Nephron (organoid): ENCODE data around the gene PDZD2.

Experiments
- H3K27ac Mint-ChIP-seq, 3 experiments: 2 replicates each; pipeline ENCODE4 v1.8.0; 2020; ENCODE audit warnings: mixed read lengths in 3 of 3, mild to moderate bottlenecking in 2 of 3, moderate library complexity in 1 of 3
- H3K27me3 Mint-ChIP-seq: 2 replicates; pipeline ENCODE4 v1.8.0; 2021; ENCODE audit warnings: low read depth, mild to moderate bottlenecking, moderate library complexity, mixed read lengths
- H3K36me3 Mint-ChIP-seq: 2 replicates; pipeline ENCODE4 v1.8.0; 2020; ENCODE audit warnings: low read depth, mixed read lengths
- H3K4me1 Mint-ChIP-seq: 2 replicates; pipeline ENCODE4 v1.8.0; 2020; ENCODE audit warnings: mixed read lengths
- H3K4me3 Mint-ChIP-seq, 3 experiments: 2 replicates each; pipeline ENCODE4 v1.8.0; 2020; ENCODE audit warnings: mild to moderate bottlenecking in 3 of 3, mixed read lengths in 3 of 3, moderate library complexity in 2 of 3
- H3K9me3 Mint-ChIP-seq: 2 replicates; pipeline ENCODE4 v1.8.0; 2020; ENCODE audit warnings: mixed read lengths
- TF ChIP-seq, protein P1 (sequence below), 3 experiments: fragments of 200-600 bp; sonication (generic); IDR thresholded peaks; one replicate each; pipeline ENCODE4 v1.5.0; 2021; ENCODE audit warnings: antibody characterized with exemption in 3 of 3; ENCODE audit not compliant: unreplicated experiment in 3 of 3

Gene PDZD2

DNA sequence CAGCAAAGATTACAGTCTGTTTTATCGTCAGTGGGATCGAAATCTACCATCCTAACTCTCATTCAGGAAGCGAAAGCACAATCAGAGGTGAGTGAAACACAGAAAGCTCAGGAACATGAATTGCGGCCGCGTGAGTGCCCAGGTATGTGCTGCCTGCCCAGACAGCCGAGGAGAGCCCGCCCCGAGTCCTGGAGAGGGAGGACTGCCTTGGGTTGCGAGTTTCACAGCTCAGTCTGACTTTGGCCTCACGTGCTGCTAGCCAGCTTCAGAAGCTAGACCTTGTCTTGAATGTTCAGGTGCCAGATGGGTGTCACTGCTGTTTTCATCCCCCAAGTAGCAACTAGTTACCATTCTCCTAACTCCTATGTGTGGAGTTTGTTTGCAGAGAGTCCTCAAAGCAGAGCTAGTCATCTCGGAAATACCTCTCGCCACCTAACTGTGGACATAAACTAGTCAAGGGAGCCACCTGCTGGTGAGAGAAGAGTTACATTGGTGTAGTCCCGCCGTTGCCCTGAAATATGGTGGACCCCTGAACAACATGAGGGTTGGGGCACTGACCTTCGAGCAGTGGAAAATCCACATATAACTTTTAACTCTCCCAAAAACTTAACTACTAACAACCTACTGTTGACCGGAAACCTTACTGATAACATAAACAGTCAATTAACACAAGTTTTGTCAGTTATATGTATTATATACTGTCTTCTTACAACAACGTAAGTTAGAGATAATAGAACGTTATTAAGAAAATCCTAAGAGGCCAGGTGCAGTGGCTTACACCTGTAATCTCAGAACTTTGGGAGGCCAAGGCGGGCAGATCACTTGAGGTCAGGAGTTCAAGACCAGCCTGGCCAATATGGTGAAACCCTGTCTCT, 454.2 kb downstream of the PDZD2 start:
- peaks cover 10% of the 10 kb centered on the region for H3K4me1 Mint-ChIP-seq
- H3K9me3 Mint-ChIP-seq = no peaks in the 10 kb centered on the region
- no peak overlapping the region for H3K27ac Mint-ChIP-seq
- H3K27me3 Mint-ChIP-seq = no peaks in the 10 kb centered on the region
- H3K36me3 Mint-ChIP-seq = peaks cover 32% of the 10 kb centered on the region
- no peak overlapping the region for H3K4me3 Mint-ChIP-seq
- TF ChIP-seq, protein P1, sequence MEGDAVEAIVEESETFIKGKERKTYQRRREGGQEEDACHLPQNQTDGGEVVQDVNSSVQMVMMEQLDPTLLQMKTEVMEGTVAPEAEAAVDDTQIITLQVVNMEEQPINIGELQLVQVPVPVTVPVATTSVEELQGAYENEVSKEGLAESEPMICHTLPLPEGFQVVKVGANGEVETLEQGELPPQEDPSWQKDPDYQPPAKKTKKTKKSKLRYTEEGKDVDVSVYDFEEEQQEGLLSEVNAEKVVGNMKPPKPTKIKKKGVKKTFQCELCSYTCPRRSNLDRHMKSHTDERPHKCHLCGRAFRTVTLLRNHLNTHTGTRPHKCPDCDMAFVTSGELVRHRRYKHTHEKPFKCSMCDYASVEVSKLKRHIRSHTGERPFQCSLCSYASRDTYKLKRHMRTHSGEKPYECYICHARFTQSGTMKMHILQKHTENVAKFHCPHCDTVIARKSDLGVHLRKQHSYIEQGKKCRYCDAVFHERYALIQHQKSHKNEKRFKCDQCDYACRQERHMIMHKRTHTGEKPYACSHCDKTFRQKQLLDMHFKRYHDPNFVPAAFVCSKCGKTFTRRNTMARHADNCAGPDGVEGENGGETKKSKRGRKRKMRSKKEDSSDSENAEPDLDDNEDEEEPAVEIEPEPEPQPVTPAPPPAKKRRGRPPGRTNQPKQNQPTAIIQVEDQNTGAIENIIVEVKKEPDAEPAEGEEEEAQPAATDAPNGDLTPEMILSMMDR (IDR thresholded peaks at IDR 0.05; ENCODE audit: unreplicated experiment in 3 of 3) = peak; percentile 68 to 70 (median 69)

DNA sequence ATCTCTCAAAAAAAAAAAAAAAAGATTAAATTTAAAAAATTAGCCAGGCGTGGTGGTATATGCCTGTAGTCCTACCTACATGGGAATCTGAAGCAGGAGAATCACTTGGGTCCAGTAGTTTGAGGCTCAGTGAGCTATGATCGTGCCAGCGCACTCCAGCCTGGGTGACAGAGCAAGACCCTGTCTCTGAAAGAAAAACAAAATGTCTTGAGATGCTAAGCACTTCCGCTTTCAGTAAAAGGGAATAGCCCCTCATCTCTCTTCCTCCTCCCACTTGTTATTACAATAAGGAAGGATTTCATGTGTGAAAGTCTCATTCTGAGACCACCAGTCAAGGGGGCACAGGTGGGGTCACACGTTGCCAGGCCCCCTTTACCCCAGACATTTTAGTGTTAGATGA, 455.8 kb downstream of the PDZD2 start:
- H3K4me3 Mint-ChIP-seq = no peak overlapping the region
- TF ChIP-seq, protein P1 (IDR thresholded peaks at IDR 0.05; ENCODE audit: unreplicated experiment in 3 of 3) = no peak
- no peaks in the 10 kb centered on the region for H3K9me3 Mint-ChIP-seq
- H3K36me3 Mint-ChIP-seq = peaks cover 31% of the 10 kb centered on the region
- H3K27ac Mint-ChIP-seq = no peak overlapping the region
- no peaks in the 10 kb centered on the region for H3K27me3 Mint-ChIP-seq
- H3K4me1 Mint-ChIP-seq = peaks cover 21% of the 10 kb centered on the region

DNA sequence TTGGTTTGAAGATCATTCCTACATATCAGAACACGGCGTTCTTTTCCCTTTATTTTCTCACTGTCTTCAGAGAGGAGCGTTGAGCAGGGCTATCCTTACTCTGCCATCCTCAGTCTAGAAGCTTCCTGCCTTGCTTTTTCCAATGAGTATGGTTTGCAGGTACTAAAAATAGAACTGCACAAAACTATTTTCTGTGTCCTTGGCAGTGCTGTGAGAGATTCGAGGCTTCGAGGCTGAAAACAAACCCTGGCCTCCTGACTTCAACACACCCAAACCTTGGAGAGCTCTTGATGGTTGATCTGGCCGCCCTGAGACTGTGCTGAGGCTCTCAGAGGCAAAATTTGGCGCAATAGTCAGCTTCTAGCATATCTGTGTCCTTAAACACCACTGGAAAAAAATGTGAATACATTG, 456.3 kb downstream of the PDZD2 start:
- TF ChIP-seq, protein P1 (IDR thresholded peaks at IDR 0.05; ENCODE audit: unreplicated experiment in 3 of 3) = no peak
- Mint-ChIP-seq H3K9me3 (no peaks in the 10 kb centered on the region), H3K4me1 (peaks cover 27% of the 10 kb centered on the region)

DNA sequence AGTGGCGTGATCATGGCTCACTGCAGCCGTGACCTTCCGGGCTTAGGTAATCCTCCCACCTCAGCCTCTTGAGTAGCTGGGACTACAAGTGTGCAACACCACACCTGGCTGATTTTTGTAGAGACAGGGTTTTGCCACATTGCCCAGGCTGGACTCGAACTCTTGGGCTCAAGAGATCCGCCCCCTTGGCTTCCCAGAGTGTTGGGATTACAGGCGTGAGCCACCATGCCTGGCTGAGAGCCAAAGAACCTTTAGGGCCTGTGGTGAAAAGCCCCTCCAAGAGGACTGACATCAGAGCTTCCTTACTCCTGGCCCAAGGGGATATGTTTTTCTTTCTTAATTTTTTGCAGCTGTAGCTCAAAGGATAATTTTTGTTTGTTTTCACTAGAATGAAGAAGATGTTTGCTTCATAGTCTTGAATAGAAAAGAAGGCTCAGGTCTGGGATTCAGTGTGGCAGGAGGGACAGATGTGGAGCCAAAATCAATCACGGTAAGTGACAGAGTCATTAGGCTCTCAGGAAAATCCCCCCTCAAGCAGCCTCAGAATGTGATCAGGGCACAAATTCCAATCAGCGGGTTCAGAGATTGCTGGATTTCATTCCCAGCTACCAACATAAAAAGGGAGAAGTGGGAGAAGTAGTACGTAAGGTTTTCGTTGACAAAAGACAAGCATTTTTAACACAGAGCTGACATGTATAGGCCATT, 458.1 kb downstream of the PDZD2 start:
- H3K4me3 Mint-ChIP-seq = no peak overlapping the region
- H3K36me3 Mint-ChIP-seq = peaks cover 38% of the 10 kb centered on the region
- no peaks in the 10 kb centered on the region for H3K9me3 Mint-ChIP-seq

More for the DNA sequence above, 456.3 kb downstream of the PDZD2 start:
- no peaks in the 10 kb centered on the region for H3K27me3 Mint-ChIP-seq
- peaks cover 35% of the 10 kb centered on the region for H3K36me3 Mint-ChIP-seq
- H3K27ac Mint-ChIP-seq = no peak overlapping the region
- no peak overlapping the region for H3K4me3 Mint-ChIP-seq

DNA sequence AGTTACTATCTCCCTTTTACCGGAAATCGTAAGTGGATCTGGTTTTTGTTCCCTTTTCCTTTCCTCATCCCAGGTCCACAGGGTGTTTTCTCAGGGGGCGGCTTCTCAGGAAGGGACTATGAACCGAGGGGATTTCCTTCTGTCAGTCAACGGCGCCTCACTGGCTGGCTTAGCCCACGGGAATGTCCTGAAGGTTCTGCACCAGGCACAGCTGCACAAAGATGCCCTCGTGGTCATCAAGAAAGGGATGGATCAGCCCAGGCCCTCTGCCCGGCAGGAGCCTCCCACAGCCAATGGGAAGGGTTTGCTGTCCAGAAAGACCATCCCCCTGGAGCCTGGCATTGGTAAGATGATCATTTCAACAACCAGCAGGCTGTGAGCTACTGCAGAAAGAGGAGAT, 459.4 kb downstream of the PDZD2 start:
- TF ChIP-seq, protein P1 (IDR thresholded peaks at IDR 0.05; ENCODE audit: unreplicated experiment in 3 of 3) = no peak
- H3K27me3 Mint-ChIP-seq = no peaks in the 10 kb centered on the region
- H3K9me3 Mint-ChIP-seq = no peaks in the 10 kb centered on the region
- no peak overlapping the region for H3K4me3 Mint-ChIP-seq
- peak overlapping the region in 1 of 3 experiments; percentile 91 for H3K27ac Mint-ChIP-seq
- peaks cover 28% of the 10 kb centered on the region for H3K4me1 Mint-ChIP-seq
- peaks cover 47% of the 10 kb centered on the region for H3K36me3 Mint-ChIP-seq

More for the DNA sequence above, 458.1 kb downstream of the PDZD2 start:
- H3K27me3 Mint-ChIP-seq = no peaks in the 10 kb centered on the region
- TF ChIP-seq, protein P1 (IDR thresholded peaks at IDR 0.05; ENCODE audit: unreplicated experiment in 3 of 3) = no peak
- H3K27ac Mint-ChIP-seq = peak overlapping the region; percentile 4 to 68 (median 21)
- H3K4me1 Mint-ChIP-seq = peaks cover 28% of the 10 kb centered on the region
